GM18505 (cell line): ENCODE data around the gene S100A16.
A peak's percentile ranks its signal among the peaks of the same experiment; 100 is the strongest.
"Not testable (repeated sequence)": the region's sequence is repeated elsewhere in the genome, so short reads cannot be mapped to it uniquely, and the experiment has no call there.

Experiments used
- ATAC-seq: cut with Tn5 transposase; IDR thresholded peaks from one replicate; pipeline ENCODE4 v1.9.1; 2021; ENCODE audit not compliant: unreplicated experiment
- POLR2A ChIP-seq: IDR thresholded peaks from 4 replicates; pipeline ENCODE4 v1.6.1; 2011; ENCODE audit warnings: borderline replicate concordance; ENCODE audit not compliant: insufficient read depth, insufficient read length; ENCODE audit errors: extremely low read depth

Gene S100A16

DNA sequence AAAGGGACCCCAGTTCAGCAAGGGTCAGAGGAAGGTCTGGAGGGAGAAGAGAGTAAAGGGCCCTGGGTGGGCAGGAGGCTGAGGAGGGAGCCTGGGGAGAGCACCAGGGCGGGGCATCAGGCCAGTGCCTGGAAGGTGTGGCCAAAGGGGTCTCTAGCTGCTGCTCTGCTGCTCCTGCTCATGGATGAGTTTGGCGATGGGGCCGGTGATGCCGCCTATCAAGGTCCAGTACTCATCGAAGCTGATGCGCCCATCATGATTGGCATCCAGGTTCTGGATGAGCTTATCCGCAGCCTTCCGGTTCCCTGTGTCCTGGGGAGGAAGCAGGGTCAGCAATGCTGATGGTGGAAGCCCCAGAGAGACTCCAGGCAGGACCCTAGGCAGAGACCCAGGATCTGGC lies 5.6 kb downstream of the S100A16 start:
- no peak for ATAC-seq

DNA sequence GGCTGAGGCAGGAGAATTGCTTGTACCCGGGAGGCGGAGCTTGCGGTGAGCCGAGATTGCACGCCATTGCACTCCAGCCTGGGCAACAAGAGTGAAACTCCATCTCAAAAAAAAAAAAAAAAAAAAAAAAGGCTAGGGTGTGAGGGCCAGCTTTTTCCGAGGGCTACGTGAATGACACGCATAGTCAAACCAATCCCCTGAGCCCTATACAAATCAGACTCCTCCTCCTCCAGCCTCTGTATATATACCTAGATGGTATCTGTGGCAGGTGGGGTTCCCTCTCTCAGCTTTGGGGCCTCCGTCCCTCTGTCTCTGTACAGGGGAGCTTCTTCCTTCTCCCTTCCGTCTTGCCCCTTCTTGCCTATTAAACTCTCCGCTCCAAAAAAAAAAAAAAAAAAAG lies 6.7 kb downstream of the S100A16 start:
- TF ChIP-seq POLR2A, result no peak
- ATAC-seq, result no peak

More for the DNA sequence above, 5.6 kb downstream of the S100A16 start:
- TF ChIP-seq POLR2A, result no peak

DNA sequence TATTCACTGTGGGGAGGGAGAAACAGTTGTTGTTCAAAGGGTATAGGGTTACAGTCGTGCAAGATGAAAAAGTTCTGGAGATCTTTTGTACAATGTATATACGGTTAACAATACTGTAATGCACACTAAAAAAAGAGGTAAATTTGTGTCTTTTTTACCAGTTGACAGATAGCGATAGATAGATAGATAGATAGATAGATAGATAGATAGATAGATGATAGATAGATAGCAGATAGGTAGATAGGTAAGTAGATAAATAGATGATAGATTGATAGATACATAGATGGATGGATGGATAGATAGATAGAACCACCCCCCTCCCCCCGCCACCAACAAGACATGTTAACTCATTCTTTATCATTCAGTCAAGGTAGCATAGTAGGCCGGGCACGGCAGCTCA lies 10.2 kb downstream of the S100A16 start:
- no peak for ATAC-seq
- TF ChIP-seq POLR2A, result no peak

DNA sequence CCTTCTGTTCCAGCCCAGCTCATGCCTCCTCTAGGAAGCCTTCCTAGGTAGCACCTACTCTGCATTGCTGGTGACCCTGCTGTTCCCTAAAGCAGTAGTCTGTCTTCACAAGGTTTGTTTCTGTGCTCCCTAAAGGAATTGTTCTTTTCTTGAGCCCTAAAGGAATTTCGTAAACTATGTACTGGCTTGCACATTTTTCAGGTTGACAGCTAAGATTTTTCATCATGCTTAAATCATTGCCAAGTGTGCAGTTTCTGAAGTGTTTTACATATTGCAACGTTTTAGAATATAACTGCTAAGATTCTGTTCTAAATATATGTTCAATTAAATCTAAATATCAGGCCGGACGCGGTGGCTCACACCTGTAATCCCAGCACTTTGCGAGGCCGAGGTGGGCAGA lies 13.1 kb downstream of the S100A16 start:
- no peak for TF ChIP-seq POLR2A
- no peak for ATAC-seq

DNA sequence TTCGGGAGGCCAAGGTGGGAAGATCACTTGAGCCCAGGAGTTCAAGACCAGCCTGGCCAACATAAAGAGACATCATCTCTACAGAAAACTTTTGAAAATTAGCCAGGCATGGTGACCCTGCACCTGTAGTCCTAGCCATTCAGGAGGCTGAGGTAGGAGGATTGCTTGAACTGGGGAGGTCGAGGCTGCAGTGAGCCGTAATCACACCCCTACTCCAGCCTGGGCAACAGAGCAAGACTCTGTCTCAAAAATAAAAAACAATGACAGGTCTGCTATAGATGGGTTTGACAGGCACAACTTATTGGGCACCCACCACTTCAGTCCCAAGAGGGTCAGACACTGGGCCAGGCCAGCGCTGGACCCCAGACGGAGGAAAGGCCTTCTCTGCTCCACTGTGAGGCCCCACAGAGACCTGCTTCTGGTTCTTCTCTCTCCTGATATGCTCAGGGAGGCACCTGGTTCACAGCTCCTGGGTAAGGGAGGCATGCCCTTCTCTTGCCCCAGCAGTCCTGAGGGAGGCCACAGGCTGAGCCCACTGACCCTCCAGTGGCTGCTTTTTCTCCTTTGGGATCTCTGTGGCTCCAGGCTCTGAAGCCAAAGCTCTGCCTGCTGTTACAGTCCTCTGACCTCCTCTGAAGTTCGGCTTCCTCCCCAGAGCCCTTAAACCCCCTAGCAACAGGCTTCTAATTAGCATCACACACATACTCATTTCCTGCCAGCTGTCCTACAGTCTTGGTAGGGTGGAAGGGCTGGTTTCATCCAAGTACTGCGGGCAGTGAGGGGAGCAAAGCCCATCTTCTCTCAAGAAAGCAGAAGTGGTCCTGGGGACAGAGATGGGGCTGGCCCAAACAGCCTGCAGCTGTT lies 14.4 kb downstream of the S100A16 start:
- peak; percentile 92 for ATAC-seq
- TF ChIP-seq POLR2A, result peak; percentile 62

DNA sequence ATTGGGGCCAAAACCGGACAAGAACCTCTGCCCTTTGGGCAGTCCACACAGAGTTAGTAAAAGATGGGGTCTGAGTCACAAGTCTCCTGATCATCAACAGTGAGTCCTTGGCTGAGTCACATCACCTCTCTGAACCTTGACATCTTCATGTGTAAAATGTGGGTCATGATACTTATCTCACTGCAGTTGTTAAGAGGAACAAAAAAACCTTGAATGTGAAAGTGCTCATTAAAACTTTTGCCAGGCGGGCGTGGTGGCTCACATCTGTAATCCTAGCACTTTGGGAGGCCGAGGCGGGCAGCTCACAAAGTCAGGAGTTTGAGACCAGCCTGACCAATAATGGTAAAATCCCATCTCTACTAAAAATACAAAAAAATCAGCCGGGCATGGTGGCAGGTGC lies 15.7 kb downstream of the S100A16 start:
- TF ChIP-seq POLR2A, result no peak
- ATAC-seq, result no peak

DNA sequence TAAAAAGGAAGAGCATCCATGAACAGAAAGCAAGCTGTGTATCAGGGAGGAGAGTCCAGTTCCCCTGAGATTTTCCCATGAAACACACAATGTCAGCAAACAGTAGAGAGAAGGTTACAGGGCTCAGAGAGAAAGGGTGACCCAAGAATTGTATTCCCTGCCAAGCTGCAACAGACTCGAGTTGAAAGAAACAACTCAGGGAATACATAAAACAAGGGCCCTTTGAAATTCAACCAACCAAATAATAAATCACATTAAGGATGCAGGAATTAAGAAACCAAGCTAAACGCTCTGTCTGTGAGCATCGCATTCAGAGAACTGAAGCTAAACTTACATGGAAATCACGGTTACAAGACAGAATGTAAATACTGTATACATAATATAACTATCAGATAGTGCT lies 20.2 kb downstream of the S100A16 start:
- no peak for TF ChIP-seq POLR2A
- ATAC-seq, result no peak

DNA sequence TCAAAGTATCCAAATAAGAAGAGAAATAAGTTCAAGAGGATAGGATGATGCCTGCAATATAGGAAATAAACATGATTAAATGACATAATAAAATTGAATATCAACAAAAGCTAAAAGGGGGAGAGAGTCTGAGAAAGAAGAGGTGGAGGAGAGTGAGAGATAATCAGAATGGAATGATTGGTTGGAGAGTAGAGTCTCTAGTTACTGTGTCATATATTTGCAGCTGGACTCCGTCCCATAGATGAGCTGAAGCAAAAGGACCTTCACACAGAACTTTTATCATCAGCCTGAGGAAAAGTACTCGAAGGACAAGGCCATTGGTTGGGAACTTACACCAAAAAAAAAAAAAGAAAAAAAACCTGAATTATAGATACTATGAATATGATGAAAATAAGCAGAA lies 24.5 kb downstream of the S100A16 start:
- no peak for ATAC-seq
- TF ChIP-seq POLR2A, result no peak

DNA sequence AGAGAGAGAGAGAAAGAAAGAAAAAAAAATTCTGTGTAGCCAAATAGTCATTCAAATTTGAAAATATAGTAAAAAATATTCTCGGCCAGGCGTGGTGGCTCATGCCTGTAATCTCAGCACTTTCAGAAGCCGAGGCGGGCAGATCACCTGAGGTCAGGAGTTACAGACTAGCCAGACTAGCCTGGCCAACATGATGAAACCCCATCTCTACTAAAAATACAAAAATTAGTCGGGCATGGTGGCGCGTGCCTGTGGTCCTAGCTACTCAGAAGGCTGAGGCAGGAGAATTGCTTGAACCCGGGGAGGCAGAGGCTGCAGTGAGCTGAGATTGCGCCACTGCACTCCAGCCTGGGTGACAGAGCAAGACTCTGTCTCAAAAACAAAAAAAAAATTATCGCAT lies 24.9 kb downstream of the S100A16 start:
- ATAC-seq, result not testable (repeated sequence)

DNA sequence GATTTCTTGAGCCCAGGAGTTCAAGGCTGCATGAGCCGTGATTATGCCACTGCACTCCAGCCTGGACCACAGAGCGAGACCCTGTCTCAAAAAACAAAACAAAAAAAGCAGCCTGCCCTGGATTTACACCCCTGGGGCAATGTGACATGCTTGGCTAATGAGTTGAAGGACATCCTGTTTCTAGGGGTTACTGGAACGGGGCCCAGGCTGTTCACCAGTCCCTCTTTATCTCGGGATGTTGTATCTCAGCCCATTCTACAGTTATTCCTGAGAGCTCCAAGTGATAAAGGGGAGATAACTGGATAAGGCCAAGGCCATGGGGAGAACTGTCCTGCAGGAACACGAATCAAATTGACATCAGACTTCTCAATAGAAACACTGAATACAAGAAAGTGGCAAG lies 25.6 kb downstream of the S100A16 start:
- no peak for ATAC-seq
- TF ChIP-seq POLR2A, result no peak

DNA sequence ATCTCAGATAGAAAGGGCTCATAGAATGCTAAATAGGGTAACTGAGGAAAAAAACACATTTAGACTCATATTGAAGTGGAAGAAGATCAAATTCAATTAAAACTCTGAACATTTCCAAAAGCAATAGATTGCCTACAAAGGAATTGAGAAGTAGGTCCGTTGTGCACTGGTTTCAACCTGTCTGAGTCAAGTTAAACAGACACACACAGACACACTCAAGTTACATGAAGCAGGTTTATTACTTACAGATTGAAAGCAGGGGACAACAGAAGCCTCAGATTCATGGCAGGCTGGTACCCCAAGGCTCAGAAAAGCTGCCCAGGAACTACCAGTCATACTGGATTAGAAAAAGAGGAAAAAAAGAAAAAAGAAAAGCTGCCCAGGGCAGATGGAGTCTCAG lies 26.6 kb downstream of the S100A16 start:
- no peak for TF ChIP-seq POLR2A
- ATAC-seq, result no peak

DNA sequence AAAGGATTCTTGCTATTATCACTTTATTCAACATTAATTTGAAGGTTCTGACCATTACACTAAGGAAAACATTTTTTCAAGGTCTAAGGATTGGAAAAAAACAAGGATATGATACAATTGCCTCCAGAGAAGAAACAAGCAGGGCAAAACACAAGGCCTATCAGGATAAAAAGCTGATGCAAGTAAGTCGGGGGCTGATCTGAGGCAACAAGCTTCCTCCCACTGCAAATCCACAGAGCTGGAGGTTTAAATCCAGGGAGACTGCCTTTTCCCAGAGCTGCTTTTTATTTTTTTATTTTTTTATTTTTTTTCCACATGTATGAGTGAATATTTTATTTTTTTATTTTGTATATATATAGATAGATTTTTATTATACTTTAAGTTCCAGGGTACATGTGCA lies 27.9 kb downstream of the S100A16 start:
- no peak for ATAC-seq
- TF ChIP-seq POLR2A, result no peak

DNA sequence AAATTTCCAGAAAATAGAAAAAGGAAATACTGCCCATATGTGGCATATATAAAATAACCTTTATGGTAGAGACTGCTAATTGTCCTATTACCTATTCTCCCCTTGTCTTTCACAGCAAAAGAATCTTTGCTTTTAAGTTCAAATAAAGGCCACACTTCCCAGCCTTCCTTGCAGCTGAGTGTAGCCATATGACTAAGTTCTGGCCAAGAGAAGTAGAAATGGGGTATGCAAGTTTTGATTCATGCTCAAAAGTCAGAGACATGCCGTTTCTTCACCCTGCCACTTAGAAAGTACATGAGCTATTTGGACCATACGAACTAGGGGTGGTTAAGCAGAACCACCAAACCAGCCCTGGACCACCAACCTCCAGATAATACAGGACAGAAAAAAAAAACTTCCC lies 29.0 kb downstream of the S100A16 start:
- no peak for ATAC-seq
- TF ChIP-seq POLR2A, result no peak

DNA sequence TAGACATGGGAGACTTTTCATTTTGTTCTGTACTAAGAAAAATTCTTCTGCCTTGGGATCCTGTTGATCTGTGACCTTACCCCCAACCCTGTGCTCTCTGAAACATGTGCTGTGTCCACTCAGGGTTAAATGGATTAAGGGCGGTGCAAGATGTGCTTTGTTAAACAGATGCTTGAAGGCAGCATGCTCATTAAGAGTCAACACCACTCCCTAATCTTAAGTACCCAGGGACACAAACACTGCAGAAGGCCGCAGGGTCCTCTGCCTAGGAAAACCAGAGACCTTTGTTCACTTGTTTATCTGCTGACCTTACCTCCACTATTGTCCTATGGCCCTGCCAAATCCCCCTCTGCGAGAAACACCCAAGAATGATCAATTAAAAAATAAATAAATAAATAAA lies 29.4 kb downstream of the S100A16 start:
- ATAC-seq, result not testable (repeated sequence)

DNA sequence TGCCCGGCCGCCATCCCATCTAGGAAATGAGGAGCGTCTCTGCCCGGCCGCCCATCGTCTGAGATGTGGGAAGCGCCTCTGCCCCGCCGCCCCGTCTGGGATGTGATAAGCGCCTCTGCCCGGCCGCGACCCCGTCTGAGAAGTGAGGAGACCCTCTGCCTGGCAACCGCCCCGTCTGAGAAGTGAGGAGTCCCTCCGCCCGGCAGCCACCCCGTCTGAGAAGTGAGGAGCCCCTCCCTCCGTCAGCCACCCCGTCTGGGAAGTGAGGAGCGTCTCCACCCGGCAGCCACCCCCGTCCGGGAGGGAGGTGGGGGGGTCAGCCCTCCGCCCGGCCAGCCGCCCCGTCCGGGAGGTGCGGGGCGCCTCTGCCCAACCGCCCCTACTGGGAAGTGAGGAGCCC lies 30.1 kb downstream of the S100A16 start:
- ATAC-seq, result not testable (repeated sequence)
